Ishikawa (cell line): ENCODE results near the gene EIF2B2.

Source experiments
- CEBPB ChIP-seq: IDR thresholded peaks from 2 replicates; pipeline ENCODE4 v1.6.1; 2012
- CREB1 ChIP-seq: IDR thresholded peaks from 2 replicates; pipeline ENCODE4 v1.6.1; 2012; ENCODE audit warnings: low read depth
- EGR1 ChIP-seq: IDR thresholded peaks from 2 replicates; pipeline ENCODE4 v1.6.1; 2012
- EP300 ChIP-seq: IDR thresholded peaks from 2 replicates; pipeline ENCODE4 v1.6.1; 2012; ENCODE audit warnings: borderline replicate concordance
- FOXM1 ChIP-seq: IDR thresholded peaks from 2 replicates; pipeline ENCODE4 v1.6.1; 2012; ENCODE audit warnings: low read depth, borderline replicate concordance
- NFIC ChIP-seq: IDR thresholded peaks from 2 replicates; pipeline ENCODE4 v1.6.1; 2012
- RAD21 ChIP-seq: IDR thresholded peaks from 2 replicates; pipeline ENCODE4 v1.6.1; 2012; ENCODE audit warnings: low read depth
- TAF1 ChIP-seq: IDR thresholded peaks from 2 replicates; pipeline ENCODE4 v1.6.1; 2012; ENCODE audit warnings: low read depth, mild to moderate bottlenecking
- TCF12 ChIP-seq: IDR thresholded peaks from 2 replicates; pipeline ENCODE4 v1.6.1; 2012; ENCODE audit warnings: low read depth
- TEAD4 ChIP-seq: IDR thresholded peaks from 2 replicates; pipeline ENCODE4 v1.6.1; 2012
- YY1 ChIP-seq: IDR thresholded peaks from 2 replicates; pipeline ENCODE4 v1.6.1; 2012; ENCODE audit warnings: low read depth
- ZBTB7A ChIP-seq: IDR thresholded peaks from 2 replicates; pipeline ENCODE4 v1.6.1; 2012; ENCODE audit warnings: low read depth
- TF ChIP-seq, protein P1 (sequence below): IDR thresholded peaks from 2 replicates; pipeline ENCODE4 v1.6.1; 2012; ENCODE audit warnings: low read depth, mild to moderate bottlenecking
- TF ChIP-seq, protein P2 (sequence below): IDR thresholded peaks from 2 replicates; pipeline ENCODE4 v1.6.1; 2012
- TF ChIP-seq, protein P3 (sequence below): IDR thresholded peaks from 2 replicates; pipeline ENCODE4 v1.6.1; 2012

EIF2B2 gene

DNA sequence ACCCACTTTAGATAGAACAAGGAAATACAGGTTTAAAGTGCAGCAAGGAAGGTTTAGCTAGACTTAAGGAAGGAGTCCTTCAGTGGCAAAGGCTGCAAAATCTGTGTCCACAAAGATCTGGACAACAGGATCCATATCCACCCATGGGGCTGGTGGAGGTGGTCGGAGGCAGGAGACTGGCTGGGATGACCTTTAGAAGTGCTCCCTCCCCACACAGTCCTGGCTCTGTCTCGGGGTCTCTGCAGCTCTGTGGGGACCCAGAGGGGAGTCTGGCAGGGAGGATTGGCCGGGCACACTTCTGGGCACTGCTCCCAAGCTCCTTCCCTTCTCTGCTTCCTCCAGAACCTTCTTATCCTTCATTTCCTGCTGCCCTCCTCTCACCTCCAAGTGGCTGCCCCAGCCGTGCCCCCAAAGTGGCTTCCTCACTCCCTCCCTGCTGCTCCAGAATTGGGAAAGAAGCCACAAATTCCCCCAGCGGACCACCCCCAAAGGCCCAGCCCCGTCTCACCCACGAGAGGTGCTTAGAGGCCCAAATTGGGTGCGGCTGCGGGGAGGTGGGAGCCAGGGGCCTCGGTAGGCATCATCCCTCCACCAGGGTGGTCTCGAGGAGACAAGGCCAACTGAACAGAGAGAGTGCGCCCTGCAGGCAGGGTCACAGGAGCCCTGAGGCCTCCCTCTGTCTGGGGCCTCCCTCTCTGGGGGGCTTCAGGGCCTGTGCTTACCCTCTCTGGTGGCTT is 25.4 kb upstream of the EIF2B2 start:
- TF ChIP-seq TAF1: no peak
- TF ChIP-seq NFIC: no peak
- TF ChIP-seq, protein P1, sequence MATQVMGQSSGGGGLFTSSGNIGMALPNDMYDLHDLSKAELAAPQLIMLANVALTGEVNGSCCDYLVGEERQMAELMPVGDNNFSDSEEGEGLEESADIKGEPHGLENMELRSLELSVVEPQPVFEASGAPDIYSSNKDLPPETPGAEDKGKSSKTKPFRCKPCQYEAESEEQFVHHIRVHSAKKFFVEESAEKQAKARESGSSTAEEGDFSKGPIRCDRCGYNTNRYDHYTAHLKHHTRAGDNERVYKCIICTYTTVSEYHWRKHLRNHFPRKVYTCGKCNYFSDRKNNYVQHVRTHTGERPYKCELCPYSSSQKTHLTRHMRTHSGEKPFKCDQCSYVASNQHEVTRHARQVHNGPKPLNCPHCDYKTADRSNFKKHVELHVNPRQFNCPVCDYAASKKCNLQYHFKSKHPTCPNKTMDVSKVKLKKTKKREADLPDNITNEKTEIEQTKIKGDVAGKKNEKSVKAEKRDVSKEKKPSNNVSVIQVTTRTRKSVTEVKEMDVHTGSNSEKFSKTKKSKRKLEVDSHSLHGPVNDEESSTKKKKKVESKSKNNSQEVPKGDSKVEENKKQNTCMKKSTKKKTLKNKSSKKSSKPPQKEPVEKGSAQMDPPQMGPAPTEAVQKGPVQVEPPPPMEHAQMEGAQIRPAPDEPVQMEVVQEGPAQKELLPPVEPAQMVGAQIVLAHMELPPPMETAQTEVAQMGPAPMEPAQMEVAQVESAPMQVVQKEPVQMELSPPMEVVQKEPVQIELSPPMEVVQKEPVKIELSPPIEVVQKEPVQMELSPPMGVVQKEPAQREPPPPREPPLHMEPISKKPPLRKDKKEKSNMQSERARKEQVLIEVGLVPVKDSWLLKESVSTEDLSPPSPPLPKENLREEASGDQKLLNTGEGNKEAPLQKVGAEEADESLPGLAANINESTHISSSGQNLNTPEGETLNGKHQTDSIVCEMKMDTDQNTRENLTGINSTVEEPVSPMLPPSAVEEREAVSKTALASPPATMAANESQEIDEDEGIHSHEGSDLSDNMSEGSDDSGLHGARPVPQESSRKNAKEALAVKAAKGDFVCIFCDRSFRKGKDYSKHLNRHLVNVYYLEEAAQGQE: no peak
- TF ChIP-seq, protein P2, sequence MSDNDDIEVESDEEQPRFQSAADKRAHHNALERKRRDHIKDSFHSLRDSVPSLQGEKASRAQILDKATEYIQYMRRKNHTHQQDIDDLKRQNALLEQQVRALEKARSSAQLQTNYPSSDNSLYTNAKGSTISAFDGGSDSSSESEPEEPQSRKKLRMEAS: no peak
- no peak for TF ChIP-seq YY1
- TF ChIP-seq, protein P3, sequence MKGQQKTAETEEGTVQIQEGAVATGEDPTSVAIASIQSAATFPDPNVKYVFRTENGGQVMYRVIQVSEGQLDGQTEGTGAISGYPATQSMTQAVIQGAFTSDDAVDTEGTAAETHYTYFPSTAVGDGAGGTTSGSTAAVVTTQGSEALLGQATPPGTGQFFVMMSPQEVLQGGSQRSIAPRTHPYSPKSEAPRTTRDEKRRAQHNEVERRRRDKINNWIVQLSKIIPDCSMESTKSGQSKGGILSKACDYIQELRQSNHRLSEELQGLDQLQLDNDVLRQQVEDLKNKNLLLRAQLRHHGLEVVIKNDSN: no peak
- TF ChIP-seq EP300: no peak
- TF ChIP-seq CEBPB: no peak
- no peak for TF ChIP-seq ZBTB7A
- TF ChIP-seq EGR1: no peak
- TF ChIP-seq FOXM1: no peak
- TF ChIP-seq TCF12: no peak
- no peak for TF ChIP-seq TEAD4
- TF ChIP-seq RAD21: no peak
- TF ChIP-seq CREB1: no peak

DNA sequence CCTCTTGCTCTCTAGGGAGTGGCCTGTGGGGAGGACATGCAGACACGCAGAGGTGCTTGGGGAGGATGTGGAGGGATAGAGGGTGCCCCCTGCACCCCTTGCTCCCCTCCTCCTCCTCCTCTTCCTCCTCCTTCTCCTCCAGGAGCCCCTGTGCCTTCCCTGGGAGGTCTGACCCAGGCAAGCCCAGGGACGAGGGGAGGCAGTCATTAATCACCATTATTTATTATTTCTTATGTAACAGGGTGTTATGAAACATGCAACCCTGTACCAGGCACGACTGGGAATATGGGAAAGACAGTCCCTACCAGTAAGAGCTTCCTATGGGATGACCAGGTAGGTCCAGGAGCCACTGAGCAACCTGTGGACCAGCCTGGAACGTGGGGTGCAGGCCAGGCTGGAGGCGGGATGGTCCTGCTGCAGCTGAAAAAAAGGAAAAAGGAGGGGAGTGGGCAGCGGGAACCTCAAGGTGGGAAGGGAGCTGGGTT is 24.8 kb upstream of the EIF2B2 start:
- no peak for TF ChIP-seq FOXM1
- TF ChIP-seq TAF1: no peak
- TF ChIP-seq TCF12: no peak
- no peak for TF ChIP-seq YY1
- TF ChIP-seq EP300: no peak
- TF ChIP-seq, protein P1: no peak
- TF ChIP-seq TEAD4: no peak
- no peak for TF ChIP-seq ZBTB7A
- TF ChIP-seq CEBPB: no peak
- TF ChIP-seq EGR1: no peak
- TF ChIP-seq NFIC: no peak
- TF ChIP-seq CREB1: no peak
- TF ChIP-seq, protein P2: no peak
- TF ChIP-seq, protein P3: no peak
- no peak for TF ChIP-seq RAD21

GRCh38 chr14:74978416-74978947 is 24.2 kb upstream of the EIF2B2 start:
- TF ChIP-seq RAD21 (no peak), NFIC (no peak), CEBPB (no peak)
- TF ChIP-seq, protein P1: no peak

GRCh38 chr14:74979029-74979428 is 23.7 kb upstream of the EIF2B2 start:
- no peak for TF ChIP-seq NFIC
- TF ChIP-seq, protein P3: no peak
- TF ChIP-seq, protein P2: no peak
- TF ChIP-seq, protein P1: no peak
